Muscle of back (tissue), 11 donors: ENCODE measurements around the gene TBX1. TPM values are rescaled to one million over a fixed set of nuclear protein-coding genes. Genes with fewer than 3 reads are reported as not detected.

Experiments used
- DNase-seq, 3 donors: peaks; one replicate each; pipeline versions ENCODE4 v3.0.0 to v3.0.0-alpha.2; 2013
- polyA plus RNA-seq, 10 donors: library from polyadenylated mRNA; unstranded; fragments of 120-200 nt; gene quantifications; one replicate each; pipeline ENCODE4 v1.2.1, GENCODE V29; 2013; ENCODE audit not compliant: insufficient read length in 10 of 10

Gene TBX1
- polyA plus RNA-seq, 10 donors, result 5.3 to 16.6 (median 7.6) TPM

- DNase-seq, result no peak
Measured at GRCh38 chr22:19737846-19738663, 22.5 kb upstream of the TBX1 start.

GRCh38 chr22:19738664-19739447, 21.7 kb upstream of the TBX1 start:
- no peak for DNase-seq

- DNase-seq, result no peak
Measured at GRCh38 chr22:19739448-19739895, 21.1 kb upstream of the TBX1 start.

- no peak for DNase-seq
Measured at GRCh38 chr22:19739911-19740449, 20.6 kb upstream of the TBX1 start.

GRCh38 chr22:19740586-19740985, 20.0 kb upstream of the TBX1 start:
- no peak for DNase-seq

DNA sequence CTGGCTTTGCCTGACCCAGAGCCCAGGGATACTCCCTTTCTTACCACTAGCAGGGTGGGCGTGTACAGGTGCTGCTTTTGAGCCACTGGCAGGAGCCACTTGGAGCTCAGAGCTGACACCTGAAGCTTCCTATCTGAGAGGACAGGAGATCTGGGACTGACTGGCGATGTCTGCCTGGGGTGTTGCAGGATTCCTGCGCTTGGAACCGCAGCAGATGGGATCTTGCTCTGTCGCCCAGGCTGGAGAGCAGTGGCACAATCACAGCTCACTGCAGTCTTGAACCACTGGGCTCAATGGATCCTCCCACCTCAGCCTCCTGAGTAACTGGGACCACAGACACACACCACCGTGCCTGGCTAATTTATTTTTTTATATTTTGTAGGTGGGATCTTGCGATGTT, 19.5 kb upstream of the TBX1 start:
- DNase-seq, result no peak

DNA sequence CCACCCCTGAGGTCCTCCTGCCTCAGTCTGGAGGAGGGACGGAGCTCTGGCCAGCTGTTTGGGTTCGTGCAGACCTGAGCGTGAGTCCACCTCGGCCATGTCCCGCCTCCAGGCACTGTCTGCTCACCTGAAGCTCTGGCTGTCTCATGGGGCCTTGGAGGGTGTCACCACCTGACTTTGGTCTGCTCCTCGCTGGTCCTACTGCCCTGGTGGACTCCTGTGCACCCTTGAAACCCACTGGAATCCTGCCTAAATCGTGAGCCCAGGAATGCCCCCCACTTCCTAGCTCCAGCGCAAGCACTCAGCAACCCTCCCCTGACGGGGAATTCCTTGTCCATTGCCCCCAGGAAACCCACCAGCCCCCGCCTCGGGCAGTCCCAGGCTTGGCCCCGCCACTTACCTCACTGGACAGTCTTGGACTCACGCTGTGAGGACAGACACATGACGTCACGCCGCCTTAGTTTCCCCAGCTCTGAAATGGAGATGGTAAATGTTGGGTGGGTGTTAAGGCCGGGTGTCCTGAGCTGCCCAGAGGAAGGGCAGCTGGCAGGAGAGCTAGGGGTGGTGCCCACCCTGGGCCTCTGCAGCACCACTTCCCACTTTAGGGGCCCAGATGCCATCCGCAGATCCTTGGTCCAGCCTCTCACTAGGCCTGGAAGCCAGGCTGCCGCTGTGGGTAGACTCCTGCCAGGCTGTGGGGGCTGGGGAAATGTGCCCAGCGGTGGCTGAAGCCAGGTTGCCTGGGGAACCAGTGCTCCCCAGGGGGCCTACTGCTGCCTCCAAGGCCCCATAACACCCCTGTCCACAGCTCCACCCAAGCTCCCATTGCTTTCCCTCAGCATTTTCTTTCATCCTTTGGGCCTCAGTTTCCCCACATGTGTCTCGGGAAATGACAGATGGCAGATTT, 18.2 kb upstream of the TBX1 start:
- DNase-seq, result no peak

DNA sequence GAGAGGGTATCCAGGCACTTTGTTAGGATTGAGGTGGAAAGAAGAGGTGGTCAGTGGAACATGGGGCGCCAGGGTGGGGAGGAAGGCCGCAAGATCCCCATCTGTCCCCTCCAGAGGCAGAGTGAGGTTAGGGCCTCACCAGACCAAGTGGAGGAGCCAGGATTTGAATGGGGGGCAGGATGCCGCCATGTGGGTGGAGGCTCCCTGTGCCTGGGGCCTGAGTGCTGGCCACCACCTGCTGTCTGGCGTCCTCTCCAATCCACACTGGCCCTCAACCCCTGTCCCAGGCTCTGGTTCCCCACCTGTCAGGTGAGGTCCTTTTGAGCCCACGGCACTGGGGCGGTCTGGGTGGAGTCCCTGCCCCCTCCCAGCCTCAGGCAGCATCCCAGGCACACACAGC, 17.5 kb upstream of the TBX1 start:
- no peak for DNase-seq

DNA sequence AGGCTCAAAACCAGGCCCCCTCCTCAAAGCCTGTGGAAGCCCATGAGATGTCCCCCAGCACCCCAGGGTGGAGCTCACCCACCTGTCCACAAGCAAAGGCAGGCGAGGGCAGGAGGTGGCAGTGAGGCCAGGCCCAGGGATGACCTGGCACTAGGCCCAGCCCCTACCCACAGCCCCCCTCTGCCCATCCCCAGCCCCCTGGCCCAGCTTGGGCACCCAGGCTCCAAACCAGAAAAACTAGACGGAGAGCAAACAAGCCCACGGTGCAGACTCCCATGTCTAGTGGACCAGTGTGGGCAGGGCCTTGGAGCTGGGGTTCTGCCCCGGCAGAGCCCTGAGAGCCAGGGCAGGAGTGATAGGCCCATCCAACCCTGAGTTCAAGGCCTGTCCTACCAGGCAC, 16.9 kb upstream of the TBX1 start:
- DNase-seq, result no peak

DNA sequence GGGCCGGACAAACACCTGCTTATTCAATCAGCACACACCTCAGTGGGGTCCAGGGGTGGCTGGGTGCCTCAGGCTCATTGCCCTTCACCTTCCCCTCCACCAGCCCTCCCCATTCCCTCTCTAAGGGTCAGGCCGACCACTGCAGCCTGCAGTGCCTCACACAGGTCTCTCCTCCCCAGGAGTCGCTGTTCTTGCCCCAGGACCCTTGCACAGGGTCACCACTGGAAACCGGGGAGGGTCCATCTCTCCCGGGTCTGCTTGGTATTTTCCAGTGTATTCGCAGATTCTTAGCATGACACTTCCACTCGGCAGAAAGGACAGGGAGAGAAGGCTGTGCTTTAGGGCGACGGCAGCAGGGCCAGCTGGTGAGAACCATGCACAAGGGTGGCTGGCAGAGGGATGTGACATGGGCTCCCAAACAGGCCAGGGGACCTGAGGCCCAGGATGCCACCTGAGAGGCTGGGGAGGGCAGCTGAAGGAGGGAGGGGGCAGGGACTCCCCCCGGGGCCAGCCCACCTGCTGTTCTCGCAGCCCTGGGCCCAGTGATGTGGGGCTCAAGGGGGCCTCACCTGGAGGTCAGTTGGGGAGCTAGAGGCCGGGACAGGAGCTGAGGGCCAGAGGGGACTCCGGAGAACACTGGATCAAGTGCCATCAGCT, 16.1 kb upstream of the TBX1 start:
- DNase-seq, result no peak

- DNase-seq, result peak; percentile 67 to 80 (median 70)
Measured at GRCh38 chr22:19745155-19746101, 15.2 kb upstream of the TBX1 start.

DNA sequence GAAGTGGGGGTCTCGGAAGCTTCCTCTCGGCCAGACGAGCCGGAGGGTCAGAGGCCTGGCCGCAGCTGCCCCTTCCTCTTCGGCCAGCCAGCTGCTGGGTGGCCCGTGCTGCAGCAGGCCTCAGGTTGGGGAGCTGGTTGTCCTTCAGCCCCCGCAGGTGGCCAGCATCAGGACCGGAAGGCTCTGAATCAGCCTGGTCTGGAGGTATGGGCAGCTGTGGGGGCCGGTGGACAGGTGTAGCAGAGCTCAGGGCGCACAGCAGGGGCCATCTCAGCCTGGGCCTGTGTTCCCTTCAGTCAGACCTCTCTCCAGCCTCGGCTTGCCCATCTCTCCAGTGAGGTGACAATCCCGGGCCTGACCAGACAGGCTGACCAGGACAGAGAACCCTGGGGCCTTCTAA, 13.9 kb upstream of the TBX1 start:
- no peak for DNase-seq

GRCh38 chr22:19747551-19747950, 13.0 kb upstream of the TBX1 start:
- no peak for DNase-seq

DNA sequence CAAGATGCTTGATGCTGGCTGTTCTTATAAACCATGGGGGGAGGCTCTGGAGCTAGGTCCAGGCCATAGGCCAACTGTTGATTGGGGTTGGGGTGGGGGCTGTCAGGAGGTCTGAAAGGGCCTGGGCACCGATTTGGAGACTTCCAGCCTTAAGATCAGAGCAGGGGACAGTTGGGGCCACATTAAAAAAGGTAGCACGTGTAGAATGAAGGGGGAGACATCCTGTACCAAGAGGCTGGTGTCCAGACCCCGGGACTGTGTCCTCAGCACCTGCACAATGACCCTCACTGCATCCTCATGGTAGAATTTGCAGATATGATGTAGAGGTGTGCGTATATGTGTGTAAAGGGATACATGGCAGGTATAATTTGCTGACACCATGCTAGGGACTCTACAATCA, 12.4 kb upstream of the TBX1 start:
- DNase-seq, result no peak

GRCh38 chr22:19748991-19749664, 11.4 kb upstream of the TBX1 start:
- DNase-seq, result no peak

DNA sequence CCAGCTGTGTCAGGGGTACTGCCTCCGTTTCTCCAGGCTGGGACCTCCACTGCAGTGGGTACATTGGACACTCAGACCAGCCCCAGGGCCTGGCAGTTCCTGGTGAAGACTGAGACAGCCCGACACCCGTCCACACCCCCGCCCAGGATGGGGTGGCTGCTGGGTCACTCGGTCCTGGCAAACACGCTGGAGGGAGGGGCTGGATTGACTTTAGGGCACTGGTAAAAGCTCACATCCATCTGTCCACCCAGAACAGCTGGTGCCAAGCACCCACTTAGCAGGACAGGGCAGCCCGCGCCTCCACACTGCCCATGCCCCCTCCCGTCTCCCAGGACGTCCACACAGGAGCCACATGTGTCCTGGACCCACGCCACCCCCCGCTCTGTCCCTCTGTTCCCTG, 10.7 kb upstream of the TBX1 start:
- DNase-seq, result peak in 1 of 3 donors; percentile 47

DNA sequence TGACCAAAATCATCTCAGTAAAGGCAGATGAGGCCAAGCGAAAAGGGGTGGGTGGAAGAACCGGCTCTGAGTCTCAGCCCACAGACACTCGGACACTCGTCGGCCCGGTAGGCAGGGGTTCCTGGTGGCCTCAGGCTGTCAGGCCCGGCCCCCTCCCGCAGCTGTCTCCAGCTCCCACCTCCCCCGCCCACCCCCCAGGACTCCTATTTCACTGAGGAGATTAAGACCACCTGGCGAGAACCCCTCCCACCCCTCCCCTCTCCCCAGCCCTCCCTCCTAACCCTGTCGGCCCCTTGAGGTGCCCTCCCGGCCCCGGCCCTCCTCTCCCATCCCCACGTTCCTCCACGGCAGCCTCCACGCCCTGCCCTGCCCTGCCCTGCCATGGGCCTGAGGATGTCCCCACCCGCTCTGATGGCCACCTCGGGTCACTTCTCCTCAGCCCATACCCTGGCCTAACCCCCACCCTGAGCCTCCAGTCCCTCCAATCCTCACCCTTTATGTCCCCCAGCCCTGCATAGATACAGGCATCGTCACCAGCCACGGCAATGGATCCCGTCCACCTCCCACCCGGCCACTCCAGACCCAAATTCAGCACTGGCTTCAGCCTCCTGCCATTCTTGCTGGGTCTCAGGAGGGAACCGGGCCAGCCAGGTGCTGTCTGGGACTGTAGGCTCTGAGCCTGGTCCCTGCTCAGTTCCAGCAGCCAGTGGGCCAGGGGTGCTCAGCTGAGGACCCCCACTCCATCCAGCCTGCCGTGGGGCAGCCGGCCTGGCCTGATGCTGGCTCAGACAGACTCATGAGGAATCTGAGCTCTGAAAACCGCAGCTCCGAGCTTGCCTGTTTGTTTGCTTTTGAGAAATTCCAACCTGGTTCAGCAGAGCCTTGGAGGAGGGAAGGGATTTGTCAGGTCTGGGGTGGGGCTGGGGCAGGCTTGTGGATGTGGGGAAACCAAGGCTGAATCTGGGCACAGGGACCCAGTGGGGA, 9.8 kb upstream of the TBX1 start:
- DNase-seq, result no peak
